ENCODE data around the gene TRIO.

The TRIO gene

GRCh38 chr5:14174230-14174636 is 31.1 kb downstream of the TRIO start:
- no peaks in the 10 kb centered on the region for H3K27me3 ChIP-seq (ENCODE audit: insufficient read depth, insufficient read length)
- H3K9ac ChIP-seq (ENCODE audit: insufficient read length, low read depth): no peak overlapping the region
- peaks cover 6% of the 10 kb centered on the region for H3K4me1 ChIP-seq (ENCODE audit: insufficient read depth, insufficient read length)
- no peak overlapping the region for H3K4me3 ChIP-seq (ENCODE audit: insufficient read length, low read depth)
- no peaks in the 10 kb centered on the region for H3K9me3 ChIP-seq (ENCODE audit: insufficient read depth, low read length)
- TF ChIP-seq SUZ12 (IDR thresholded peaks at IDR 0.05; ENCODE audit: extremely low read depth, insufficient read depth, insufficient read length) (no peak), ZNF274 (IDR thresholded peaks at IDR 0.05; ENCODE audit: low read depth, low read length) (no peak), YY1 (IDR thresholded peaks at IDR 0.05; ENCODE audit: insufficient read depth, insufficient read length) (no peak)
- H3K36me3 ChIP-seq (ENCODE audit: insufficient read depth, insufficient read length, low read length): no peaks in the 10 kb centered on the region
- no peak for DNase-seq (ENCODE audit: low read depth, low spot score)

GRCh38 chr5:14175381-14175780 is 32.2 kb downstream of the TRIO start:
- H3K9ac ChIP-seq (ENCODE audit: insufficient read length, low read depth): no peak overlapping the region
- H3K27me3 ChIP-seq (ENCODE audit: insufficient read depth, insufficient read length): no peaks in the 10 kb centered on the region
- no peaks in the 10 kb centered on the region for H3K36me3 ChIP-seq (ENCODE audit: insufficient read depth, insufficient read length, low read length)
- no peaks in the 10 kb centered on the region for H3K9me3 ChIP-seq (ENCODE audit: insufficient read depth, low read length)
- H3K4me1 ChIP-seq (ENCODE audit: insufficient read depth, insufficient read length): peaks cover 6% of the 10 kb centered on the region
- no peak for DNase-seq (ENCODE audit: low read depth, low spot score)
- no peak overlapping the region for H3K4me3 ChIP-seq (ENCODE audit: insufficient read length, low read depth)
- TF ChIP-seq YY1 (IDR thresholded peaks at IDR 0.05; ENCODE audit: insufficient read depth, insufficient read length) (no peak), ZNF274 (IDR thresholded peaks at IDR 0.05; ENCODE audit: low read depth, low read length) (no peak), SUZ12 (IDR thresholded peaks at IDR 0.05; ENCODE audit: extremely low read depth, insufficient read depth, insufficient read length) (no peak)

DNA sequence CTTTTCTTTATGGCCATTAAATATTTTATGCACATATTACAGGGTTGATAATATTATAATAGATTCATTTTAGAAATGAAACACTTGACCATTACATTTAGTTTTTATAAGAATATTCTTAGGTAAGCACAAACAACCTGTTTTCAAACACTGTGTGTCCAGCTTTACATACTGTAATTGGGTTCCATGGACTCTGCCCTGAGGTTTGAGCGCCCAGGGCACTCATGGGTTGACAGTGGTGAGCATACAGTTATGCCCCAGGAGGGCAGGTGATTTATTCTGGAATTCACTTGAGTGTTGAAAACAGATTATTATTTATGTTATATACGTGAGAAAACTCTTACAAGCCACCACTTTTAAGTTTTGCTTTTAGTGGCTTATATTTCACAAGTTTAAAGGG is 33.7 kb downstream of the TRIO start:
- H3K4me1 ChIP-seq (ENCODE audit: insufficient read depth, insufficient read length): peaks cover 6% of the 10 kb centered on the region
- H3K9ac ChIP-seq (ENCODE audit: insufficient read length, low read depth): no peak overlapping the region
- H3K27me3 ChIP-seq (ENCODE audit: insufficient read depth, insufficient read length): no peaks in the 10 kb centered on the region
- no peak overlapping the region for H3K4me3 ChIP-seq (ENCODE audit: insufficient read length, low read depth)
- TF ChIP-seq SUZ12 (IDR thresholded peaks at IDR 0.05; ENCODE audit: extremely low read depth, insufficient read depth, insufficient read length) (no peak), YY1 (IDR thresholded peaks at IDR 0.05; ENCODE audit: insufficient read depth, insufficient read length) (no peak), ZNF274 (IDR thresholded peaks at IDR 0.05; ENCODE audit: low read depth, low read length) (no peak)
- DNase-seq (ENCODE audit: low read depth, low spot score): no peak
- no peaks in the 10 kb centered on the region for H3K9me3 ChIP-seq (ENCODE audit: insufficient read depth, low read length)
- no peaks in the 10 kb centered on the region for H3K36me3 ChIP-seq (ENCODE audit: insufficient read depth, insufficient read length, low read length)

GRCh38 chr5:14177634-14178033 is 34.5 kb downstream of the TRIO start:
- H3K27me3 ChIP-seq (ENCODE audit: insufficient read depth, insufficient read length): no peaks in the 10 kb centered on the region
- H3K9ac ChIP-seq (ENCODE audit: insufficient read length, low read depth): no peak overlapping the region
- H3K4me3 ChIP-seq (ENCODE audit: insufficient read length, low read depth): no peak overlapping the region
- H3K9me3 ChIP-seq (ENCODE audit: insufficient read depth, low read length): no peaks in the 10 kb centered on the region
- TF ChIP-seq ZNF274 (IDR thresholded peaks at IDR 0.05; ENCODE audit: low read depth, low read length): no peak
- no peak for TF ChIP-seq YY1 (IDR thresholded peaks at IDR 0.05; ENCODE audit: insufficient read depth, insufficient read length)
- no peak for TF ChIP-seq SUZ12 (IDR thresholded peaks at IDR 0.05; ENCODE audit: extremely low read depth, insufficient read depth, insufficient read length)
- peaks cover 6% of the 10 kb centered on the region for H3K4me1 ChIP-seq (ENCODE audit: insufficient read depth, insufficient read length)
- H3K36me3 ChIP-seq (ENCODE audit: insufficient read depth, insufficient read length, low read length): no peaks in the 10 kb centered on the region
- no peak for DNase-seq (ENCODE audit: low read depth, low spot score)

DNA sequence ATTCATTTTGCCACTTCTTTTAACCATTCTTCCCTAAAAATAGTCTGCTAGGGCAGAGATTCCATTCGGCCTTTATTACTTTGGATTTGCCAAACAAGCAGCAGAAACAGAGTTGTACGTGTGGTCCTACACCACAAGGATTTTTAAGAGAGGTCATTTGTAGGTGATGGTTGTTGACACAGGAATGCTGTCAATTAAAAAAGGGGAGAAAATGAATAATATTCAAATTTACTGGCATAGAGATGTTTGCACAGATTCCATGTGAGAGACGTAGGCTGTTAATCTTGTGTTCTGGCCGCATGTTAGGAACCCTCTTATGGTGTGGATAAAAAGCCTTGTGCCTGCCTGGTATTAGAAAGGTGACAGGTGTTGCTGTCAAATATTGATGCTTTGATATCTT is 34.9 kb downstream of the TRIO start:
- H3K9ac ChIP-seq (ENCODE audit: insufficient read length, low read depth): no peak overlapping the region
- H3K36me3 ChIP-seq (ENCODE audit: insufficient read depth, insufficient read length, low read length): no peaks in the 10 kb centered on the region
- no peaks in the 10 kb centered on the region for H3K9me3 ChIP-seq (ENCODE audit: insufficient read depth, low read length)
- no peak for DNase-seq (ENCODE audit: low read depth, low spot score)
- TF ChIP-seq ZNF274 (IDR thresholded peaks at IDR 0.05; ENCODE audit: low read depth, low read length): no peak
- TF ChIP-seq SUZ12 (IDR thresholded peaks at IDR 0.05; ENCODE audit: extremely low read depth, insufficient read depth, insufficient read length): no peak
- no peak for TF ChIP-seq YY1 (IDR thresholded peaks at IDR 0.05; ENCODE audit: insufficient read depth, insufficient read length)
- peaks cover 6% of the 10 kb centered on the region for H3K4me1 ChIP-seq (ENCODE audit: insufficient read depth, insufficient read length)
- H3K27me3 ChIP-seq (ENCODE audit: insufficient read depth, insufficient read length): no peaks in the 10 kb centered on the region
- H3K4me3 ChIP-seq (ENCODE audit: insufficient read length, low read depth): no peak overlapping the region

DNA sequence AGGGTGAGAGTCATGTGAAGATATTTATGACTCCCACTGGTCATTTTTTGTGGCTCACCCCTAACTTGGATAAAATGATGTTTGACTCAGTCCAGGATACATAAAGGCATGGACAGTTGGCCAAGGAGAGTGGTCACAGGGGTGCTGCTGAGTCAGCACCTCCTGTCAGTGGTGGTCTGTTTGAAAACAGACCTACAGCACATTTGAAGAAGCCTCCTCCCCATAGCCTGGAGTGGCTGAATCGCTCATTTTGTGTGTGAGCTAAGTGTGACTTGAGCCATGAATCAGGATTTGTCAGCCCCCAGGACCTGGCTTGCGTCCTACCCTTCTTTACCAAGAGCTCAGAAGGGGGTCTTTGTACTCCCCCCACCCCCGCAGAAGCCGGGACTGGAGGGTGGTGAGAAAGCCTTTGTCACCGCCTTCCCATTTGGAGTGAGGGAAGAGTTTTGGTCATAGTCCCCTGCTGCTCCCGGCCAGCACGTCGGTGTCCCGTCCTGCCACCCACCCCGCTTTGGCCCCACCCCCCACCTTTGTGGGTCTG is 35.6 kb downstream of the TRIO start:
- Histone ChIP-seq H3K9me3 (ENCODE audit: insufficient read depth, low read length) (no peaks in the 10 kb centered on the region), H3K36me3 (ENCODE audit: insufficient read depth, insufficient read length, low read length) (no peaks in the 10 kb centered on the region), H3K4me3 (ENCODE audit: insufficient read length, low read depth) (no peak overlapping the region), H3K9ac (ENCODE audit: insufficient read length, low read depth) (no peak overlapping the region), H3K4me1 (ENCODE audit: insufficient read depth, insufficient read length) (peaks cover 6% of the 10 kb centered on the region), H3K27me3 (ENCODE audit: insufficient read depth, insufficient read length) (no peaks in the 10 kb centered on the region)
- TF ChIP-seq ZNF274 (IDR thresholded peaks at IDR 0.05; ENCODE audit: low read depth, low read length) (no peak), YY1 (IDR thresholded peaks at IDR 0.05; ENCODE audit: insufficient read depth, insufficient read length) (no peak), SUZ12 (IDR thresholded peaks at IDR 0.05; ENCODE audit: extremely low read depth, insufficient read depth, insufficient read length) (no peak)
- no peak for DNase-seq (ENCODE audit: low read depth, low spot score)

DNA sequence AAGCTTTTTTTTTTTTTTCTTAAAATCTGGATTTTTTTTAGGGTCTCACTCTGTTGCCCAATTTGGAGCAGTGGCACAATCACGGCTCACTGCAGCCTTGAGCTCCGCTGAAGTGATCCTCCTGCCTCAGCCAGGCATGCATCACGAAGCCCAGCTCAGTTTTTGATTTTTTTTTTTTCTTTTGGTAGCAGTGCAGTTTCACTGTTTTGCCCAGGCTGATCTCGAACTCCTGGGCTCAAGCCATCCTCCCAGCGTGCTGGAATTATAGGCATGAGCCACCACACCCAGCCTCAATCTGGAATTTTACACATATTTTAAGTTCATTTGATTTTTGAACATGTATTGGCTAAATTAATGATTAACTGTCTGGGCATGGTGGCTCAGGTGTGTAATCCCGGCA is 36.3 kb downstream of the TRIO start:
- Histone ChIP-seq H3K4me3 (ENCODE audit: insufficient read length, low read depth) (no peak overlapping the region), H3K9ac (ENCODE audit: insufficient read length, low read depth) (no peak overlapping the region), H3K9me3 (ENCODE audit: insufficient read depth, low read length) (no peaks in the 10 kb centered on the region), H3K27me3 (ENCODE audit: insufficient read depth, insufficient read length) (no peaks in the 10 kb centered on the region), H3K4me1 (ENCODE audit: insufficient read depth, insufficient read length) (no peaks in the 10 kb centered on the region), H3K36me3 (ENCODE audit: insufficient read depth, insufficient read length, low read length) (no peaks in the 10 kb centered on the region)
- DNase-seq (ENCODE audit: low read depth, low spot score): no peak
- no peak for TF ChIP-seq SUZ12 (IDR thresholded peaks at IDR 0.05; ENCODE audit: extremely low read depth, insufficient read depth, insufficient read length)
- no peak for TF ChIP-seq YY1 (IDR thresholded peaks at IDR 0.05; ENCODE audit: insufficient read depth, insufficient read length)
- no peak for TF ChIP-seq ZNF274 (IDR thresholded peaks at IDR 0.05; ENCODE audit: low read depth, low read length)
